Kidney (tissue), 14 donors: ENCODE data around the gene CTAGE9. TPM values are rescaled to one million over a fixed set of nuclear protein-coding genes. Genes with fewer than 3 reads are reported as not detected.
A peak's percentile ranks its signal among the peaks of the same experiment; 100 is the strongest.

Source experiments
- DNase-seq, 5 donors: peaks; one replicate each; pipeline ENCODE4 v3.0.0-alpha.2; 2013 to 2020
- FAIRE-seq: peaks from 2 replicates; lab custom pipeline; 2012; peaks lifted over from hg19 to GRCh38; lab: Jason Lieb, UNC
- H3K27ac ChIP-seq, 2 donors: one replicate each; pipeline ENCODE4 v1.7.0; 2013; ENCODE audit warnings: low read depth in 2 of 2, low read length in 2 of 2, inconsistent platforms in 1 of 2
- H3K27me3 ChIP-seq: one replicate; pipeline ENCODE4 v1.7.1; 2013; ENCODE audit warnings: low read length, inconsistent platforms; ENCODE audit not compliant: control insufficient read depth, insufficient read depth
- H3K36me3 ChIP-seq, 3 donors: one replicate each; pipeline versions ENCODE4 v1.7.0 to v1.7.1; 2013; ENCODE audit warnings: low read length in 3 of 3, control low read depth in 1 of 3, inconsistent platforms in 1 of 3; ENCODE audit not compliant: insufficient read depth in 3 of 3, control insufficient read depth in 2 of 3
- H3K4me1 ChIP-seq, 3 donors: one replicate each; pipeline versions ENCODE4 v1.7.0 to v1.7.1; 2013; ENCODE audit warnings: low read length in 3 of 3, inconsistent platforms in 1 of 3, low read depth in 1 of 3; ENCODE audit not compliant: control insufficient read depth in 2 of 3, insufficient read depth in 2 of 3
- H3K4me3 ChIP-seq, 3 donors: one replicate each; pipeline versions ENCODE4 v1.7.0 to v1.8.1; 2013; ENCODE audit warnings: low read length in 3 of 3, control low read depth in 1 of 3, inconsistent platforms in 1 of 3
- H3K9ac ChIP-seq, 3 donors: one replicate each; pipeline versions ENCODE4 v1.7.0 to v1.7.1; 2013; ENCODE audit warnings: low read length in 3 of 3, control low read depth in 1 of 3, inconsistent platforms in 1 of 3
- H3K9me3 ChIP-seq, 3 donors: one replicate each; pipeline versions ENCODE4 v1.7.0 to v1.7.1; 2013; ENCODE audit warnings: low read length in 3 of 3, control low read depth in 1 of 3, inconsistent platforms in 1 of 3; ENCODE audit not compliant: control insufficient read depth in 2 of 3, insufficient read depth in 1 of 3
- intact Hi-C: fragments of 100-400 bp; cut with DNase I; formaldehyde crosslinking; loops from one replicate; pipeline ENCODE4 v1.11.1; 2022
- polyA plus RNA-seq: library from polyadenylated mRNA; stranded (reverse); fragments of 350-450 nt; fragmentation: Illumina TruSeq; extraction: RNeasy Lipid Tissue Mini Kit (QIAGEN cat#74804); gene quantifications from one replicate; pipeline ENCODE4 v1.2.3, GENCODE V29; 2014; ENCODE audit warnings: low read depth, low replicate concordance; ENCODE audit not compliant: insufficient read depth
- total RNA-seq: library from RNA; stranded (reverse); fragmentation: NEBNext Ultra II Directional; extraction: Animal tissue kit (Norgen Biotek cat#: 25700); gene quantifications from one replicate; pipeline ENCODE4 v1.2.1, GENCODE V29; 2021
- TF ChIP-seq, protein P1 (sequence below): IDR thresholded peaks from 3 replicates; pipeline ENCODE4 v1.5.1; 2012; ENCODE audit warnings: mild to moderate bottlenecking, moderate library complexity, borderline replicate concordance; ENCODE audit not compliant: insufficient read depth; ENCODE audit errors: extremely low read depth
- donor health status: control.
- donor health status: control.
- donor health status: control.
- donor health status: control.
- donor health status: control.
- donor health status: DM: yes; HTN: yes; CAD: no.
- donor health status: Normal renal cell carcinoma (clear cell type).

CTAGE9 gene
- total and polyA plus RNA-seq, 2 donors from 2014 or later = not detected

DNA sequence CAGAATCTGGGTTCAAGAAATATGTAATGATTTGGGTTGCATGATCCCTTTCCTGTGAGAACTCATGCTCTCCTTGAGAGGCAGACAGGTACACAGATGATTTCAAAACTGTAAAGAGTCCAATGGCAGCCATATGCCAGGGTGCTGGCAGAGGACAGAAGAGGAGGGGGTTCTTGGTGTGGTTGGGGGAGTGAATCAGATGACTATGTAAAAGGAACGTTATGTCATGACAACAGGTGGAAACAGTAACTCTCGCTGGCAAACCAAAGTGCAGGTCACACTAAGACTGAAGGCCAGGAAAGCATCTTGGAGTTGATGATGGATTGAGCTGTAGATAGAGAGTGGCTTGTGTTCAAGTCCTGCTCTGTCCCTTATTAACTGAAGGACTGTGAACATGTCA is 29.9 kb downstream of the CTAGE9 start:
- intact Hi-C loops = no loop called here
- TF ChIP-seq, protein P1, sequence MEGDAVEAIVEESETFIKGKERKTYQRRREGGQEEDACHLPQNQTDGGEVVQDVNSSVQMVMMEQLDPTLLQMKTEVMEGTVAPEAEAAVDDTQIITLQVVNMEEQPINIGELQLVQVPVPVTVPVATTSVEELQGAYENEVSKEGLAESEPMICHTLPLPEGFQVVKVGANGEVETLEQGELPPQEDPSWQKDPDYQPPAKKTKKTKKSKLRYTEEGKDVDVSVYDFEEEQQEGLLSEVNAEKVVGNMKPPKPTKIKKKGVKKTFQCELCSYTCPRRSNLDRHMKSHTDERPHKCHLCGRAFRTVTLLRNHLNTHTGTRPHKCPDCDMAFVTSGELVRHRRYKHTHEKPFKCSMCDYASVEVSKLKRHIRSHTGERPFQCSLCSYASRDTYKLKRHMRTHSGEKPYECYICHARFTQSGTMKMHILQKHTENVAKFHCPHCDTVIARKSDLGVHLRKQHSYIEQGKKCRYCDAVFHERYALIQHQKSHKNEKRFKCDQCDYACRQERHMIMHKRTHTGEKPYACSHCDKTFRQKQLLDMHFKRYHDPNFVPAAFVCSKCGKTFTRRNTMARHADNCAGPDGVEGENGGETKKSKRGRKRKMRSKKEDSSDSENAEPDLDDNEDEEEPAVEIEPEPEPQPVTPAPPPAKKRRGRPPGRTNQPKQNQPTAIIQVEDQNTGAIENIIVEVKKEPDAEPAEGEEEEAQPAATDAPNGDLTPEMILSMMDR = no peak

DNA sequence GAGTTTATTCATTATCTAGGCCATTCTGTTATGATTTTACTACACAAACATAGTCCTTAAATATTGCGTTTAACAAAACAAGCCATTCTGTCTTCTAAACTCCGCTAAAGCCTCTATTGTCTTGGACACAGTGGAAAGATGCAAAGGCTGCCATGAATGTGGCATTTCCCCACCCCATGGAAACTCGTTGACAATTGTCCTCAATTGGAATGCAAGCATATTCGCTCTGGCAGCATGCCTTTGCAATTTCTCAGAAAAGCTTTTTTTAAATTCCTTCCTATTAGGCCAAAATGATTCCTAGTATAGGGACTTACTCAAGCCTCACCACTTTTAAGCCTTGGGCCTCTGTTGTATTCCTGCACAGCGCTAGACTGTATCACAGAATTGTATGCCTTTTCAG is 32.4 kb downstream of the CTAGE9 start:
- H3K9me3 ChIP-seq = no peaks in the 10 kb centered on the region
- H3K27me3 ChIP-seq = no peaks in the 10 kb centered on the region
- H3K4me1 ChIP-seq = no peaks in the 10 kb centered on the region
- FAIRE-seq (no peak), DNase-seq (no peak)
- H3K27ac ChIP-seq = no peak overlapping the region
- intact Hi-C loops = no loop called here
- H3K9ac ChIP-seq = no peak overlapping the region
- no peak overlapping the region for H3K4me3 ChIP-seq
- TF ChIP-seq, protein P1 = no peak
- H3K36me3 ChIP-seq = no peaks in the 10 kb centered on the region

More for the DNA sequence above, 29.9 kb downstream of the CTAGE9 start:
- Histone ChIP-seq H3K36me3 (no peaks in the 10 kb centered on the region), H3K27ac (no peak overlapping the region), H3K27me3 (no peaks in the 10 kb centered on the region), H3K4me3 (no peak overlapping the region), H3K4me1 (no peaks in the 10 kb centered on the region), H3K9ac (no peak overlapping the region), H3K9me3 (no peaks in the 10 kb centered on the region)
- FAIRE-seq (no peak), DNase-seq (no peak)

DNA sequence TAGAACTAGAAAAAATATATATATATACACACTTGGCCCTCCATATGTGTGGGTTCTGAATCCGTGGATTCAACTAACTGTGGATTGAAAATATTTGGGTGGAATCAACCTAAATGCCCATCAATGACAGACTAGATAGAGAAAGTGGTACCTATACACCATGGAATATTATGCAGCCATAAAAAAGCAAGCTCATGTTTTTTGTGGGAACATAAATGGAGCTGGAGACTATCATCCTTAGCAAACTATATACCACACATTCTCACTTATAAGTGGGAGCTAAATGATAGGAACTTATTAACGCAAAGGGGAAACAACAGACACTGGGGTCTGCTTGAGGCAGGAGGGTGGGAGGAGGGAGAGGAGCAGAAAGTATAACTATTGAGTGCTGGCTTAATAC is 37.6 kb downstream of the CTAGE9 start:
- intact Hi-C loops = no loop called here
- Histone ChIP-seq H3K4me1 (no peaks in the 10 kb centered on the region), H3K27ac (no peak overlapping the region), H3K36me3 (no peaks in the 10 kb centered on the region), H3K9me3 (no peaks in the 10 kb centered on the region), H3K4me3 (no peak overlapping the region), H3K27me3 (no peaks in the 10 kb centered on the region), H3K9ac (no peak overlapping the region)
- no peak for DNase-seq
- FAIRE-seq = no peak
- TF ChIP-seq, protein P1 = no peak

DNA sequence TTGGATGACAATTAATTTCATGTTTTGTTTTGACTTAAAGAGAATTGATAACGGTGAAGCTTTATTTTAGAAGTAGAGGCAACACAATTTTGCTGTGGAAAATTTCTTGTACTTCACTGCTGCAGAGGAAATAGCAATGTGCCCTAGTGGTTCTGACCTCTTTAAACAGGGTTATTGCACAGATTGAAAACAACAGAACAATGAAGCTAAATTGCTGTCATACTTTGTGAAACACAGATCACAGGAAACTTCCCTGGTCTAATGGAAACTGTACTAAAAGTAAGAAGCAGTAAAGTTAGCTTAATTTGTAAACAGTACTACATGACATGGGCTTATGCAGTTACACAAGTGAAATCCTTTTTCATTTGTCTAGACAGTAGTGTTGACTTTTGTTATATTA is 40.9 kb downstream of the CTAGE9 start:
- H3K27ac ChIP-seq = no peak overlapping the region
- no peak overlapping the region for H3K9ac ChIP-seq
- no peaks in the 10 kb centered on the region for H3K9me3 ChIP-seq
- TF ChIP-seq, protein P1 = no peak
- DNase-seq (peak in 1 of 5 donors; percentile 6), FAIRE-seq (no peak)
- no peaks in the 10 kb centered on the region for H3K27me3 ChIP-seq
- no peaks in the 10 kb centered on the region for H3K36me3 ChIP-seq
- no peak overlapping the region for H3K4me3 ChIP-seq
- intact Hi-C loops = no loop called here
- H3K4me1 ChIP-seq = no peaks in the 10 kb centered on the region
